Measurements from ENCODE around the gene CDK12. TPM values are rescaled to one million over a fixed set of nuclear protein-coding genes. Genes with fewer than 3 reads are reported as not detected.

CDK12 gene
- total RNA-seq, 1 donor from 2014 or later = 55.7 TPM

DNA sequence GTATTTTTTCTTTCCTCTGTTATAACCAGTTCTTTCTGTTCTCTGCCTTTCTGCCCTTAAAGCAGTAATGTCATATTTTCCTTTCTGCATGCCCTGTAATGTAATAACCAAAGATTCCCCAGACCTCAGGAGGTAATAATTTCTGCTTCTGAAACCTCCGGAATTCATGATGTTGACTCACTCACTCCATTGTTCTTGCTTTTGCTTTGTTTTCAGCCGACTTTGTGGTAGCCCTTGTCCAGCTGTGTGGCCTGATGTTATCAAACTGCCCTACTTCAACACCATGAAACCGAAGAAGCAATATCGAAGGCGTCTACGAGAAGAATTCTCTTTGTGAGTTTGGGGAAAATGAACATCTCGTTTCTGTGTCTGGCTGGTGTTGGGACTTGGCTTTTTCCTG is 55.9 kb downstream of the CDK12 start:
- no peaks in the 10 kb centered on the region for H3K27me3 Mint-ChIP-seq (ENCODE audit: low read depth, unreplicated experiment)
- H3K4me1 Mint-ChIP-seq (ENCODE audit: low read depth, unreplicated experiment) = peaks cover 3% of the 10 kb centered on the region
- H4K20me1 ChIP-seq (ENCODE audit: insufficient read depth, low read length) = peaks cover 3% of the 10 kb centered on the region
- H3K36me3 Mint-ChIP-seq (ENCODE audit: low read depth, unreplicated experiment) = peaks cover 12% of the 10 kb centered on the region
- peaks cover 59% of the 10 kb centered on the region for H3K36me3 ChIP-seq (ENCODE audit: insufficient read depth, low read length)
- TF ChIP-seq, protein P1, sequence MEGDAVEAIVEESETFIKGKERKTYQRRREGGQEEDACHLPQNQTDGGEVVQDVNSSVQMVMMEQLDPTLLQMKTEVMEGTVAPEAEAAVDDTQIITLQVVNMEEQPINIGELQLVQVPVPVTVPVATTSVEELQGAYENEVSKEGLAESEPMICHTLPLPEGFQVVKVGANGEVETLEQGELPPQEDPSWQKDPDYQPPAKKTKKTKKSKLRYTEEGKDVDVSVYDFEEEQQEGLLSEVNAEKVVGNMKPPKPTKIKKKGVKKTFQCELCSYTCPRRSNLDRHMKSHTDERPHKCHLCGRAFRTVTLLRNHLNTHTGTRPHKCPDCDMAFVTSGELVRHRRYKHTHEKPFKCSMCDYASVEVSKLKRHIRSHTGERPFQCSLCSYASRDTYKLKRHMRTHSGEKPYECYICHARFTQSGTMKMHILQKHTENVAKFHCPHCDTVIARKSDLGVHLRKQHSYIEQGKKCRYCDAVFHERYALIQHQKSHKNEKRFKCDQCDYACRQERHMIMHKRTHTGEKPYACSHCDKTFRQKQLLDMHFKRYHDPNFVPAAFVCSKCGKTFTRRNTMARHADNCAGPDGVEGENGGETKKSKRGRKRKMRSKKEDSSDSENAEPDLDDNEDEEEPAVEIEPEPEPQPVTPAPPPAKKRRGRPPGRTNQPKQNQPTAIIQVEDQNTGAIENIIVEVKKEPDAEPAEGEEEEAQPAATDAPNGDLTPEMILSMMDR (IDR thresholded peaks at IDR 0.05; ENCODE audit: insufficient read depth, low read depth, low read length) = no peak
- TF ChIP-seq EZH2 (IDR thresholded peaks at IDR 0.05; ENCODE audit: insufficient read depth, low read length) = no peak
- H3K27ac ChIP-seq (ENCODE audit: low read depth, low read length) = peak overlapping the region; percentile 55
- H3K4me3 ChIP-seq (ENCODE audit: insufficient read depth, low read depth, low read length) = no peak overlapping the region
- peak overlapping the region; percentile 34 for H3K9ac ChIP-seq (ENCODE audit: low read length)
- peaks cover 4% of the 10 kb centered on the region for H3K4me1 ChIP-seq (ENCODE audit: insufficient read depth, low read length)
- H2AFZ ChIP-seq (ENCODE audit: low read depth, low read length) = no peak overlapping the region
- no peak overlapping the region for H3K4me3 Mint-ChIP-seq (ENCODE audit: unreplicated experiment)
- no peaks in the 10 kb centered on the region for H3K79me2 ChIP-seq (ENCODE audit: insufficient read depth, low read length)
- H3K9me3 Mint-ChIP-seq (ENCODE audit: unreplicated experiment) = no peaks in the 10 kb centered on the region
- H3K9me3 ChIP-seq (ENCODE audit: insufficient read depth, low read depth, low read length) = no peaks in the 10 kb centered on the region
- no peaks in the 10 kb centered on the region for H3K27me3 ChIP-seq (ENCODE audit: insufficient read depth, low read length)
- H3K27ac Mint-ChIP-seq (ENCODE audit: unreplicated experiment) = peak overlapping the region; percentile 50
- H3K4me2 ChIP-seq (ENCODE audit: low read length) = peak overlapping the region; percentile 64
- DNase-seq (ENCODE audit: low read depth) (peak; percentile 90), FAIRE-seq (no peak)

- H3K4me1 Mint-ChIP-seq (ENCODE audit: low read depth, unreplicated experiment) = no peaks in the 10 kb centered on the region
- no peak overlapping the region for H3K27ac ChIP-seq (ENCODE audit: low read depth, low read length)
- H3K79me2 ChIP-seq (ENCODE audit: insufficient read depth, low read length) = no peaks in the 10 kb centered on the region
- H3K36me3 Mint-ChIP-seq (ENCODE audit: low read depth, unreplicated experiment) = peaks cover 8% of the 10 kb centered on the region
- H3K27ac Mint-ChIP-seq (ENCODE audit: unreplicated experiment) = no peak overlapping the region
- no peak for DNase-seq (ENCODE audit: low read depth)
- H2AFZ ChIP-seq (ENCODE audit: low read depth, low read length) = no peak overlapping the region
- no peaks in the 10 kb centered on the region for H3K27me3 ChIP-seq (ENCODE audit: insufficient read depth, low read length)
- no peaks in the 10 kb centered on the region for H3K4me1 ChIP-seq (ENCODE audit: insufficient read depth, low read length)
- no peak overlapping the region for H3K4me3 ChIP-seq (ENCODE audit: insufficient read depth, low read depth, low read length)
- no peaks in the 10 kb centered on the region for H3K9me3 ChIP-seq (ENCODE audit: insufficient read depth, low read depth, low read length)
- no peak overlapping the region for H3K9ac ChIP-seq (ENCODE audit: low read length)
- TF ChIP-seq, protein P1 (IDR thresholded peaks at IDR 0.05; ENCODE audit: insufficient read depth, low read depth, low read length) = no peak
- no peak for TF ChIP-seq EZH2 (IDR thresholded peaks at IDR 0.05; ENCODE audit: insufficient read depth, low read length)
- FAIRE-seq = no peak
- no peaks in the 10 kb centered on the region for H3K27me3 Mint-ChIP-seq (ENCODE audit: low read depth, unreplicated experiment)
- H3K9me3 Mint-ChIP-seq (ENCODE audit: unreplicated experiment) = no peaks in the 10 kb centered on the region
- no peak overlapping the region for H3K4me3 Mint-ChIP-seq (ENCODE audit: unreplicated experiment)
- H4K20me1 ChIP-seq (ENCODE audit: insufficient read depth, low read length) = peaks cover 18% of the 10 kb centered on the region
- H3K4me2 ChIP-seq (ENCODE audit: low read length) = no peak overlapping the region
- H3K36me3 ChIP-seq (ENCODE audit: insufficient read depth, low read length) = peaks cover 60% of the 10 kb centered on the region
These were observed 64.7 kb downstream of the CDK12 start for GRCh38 chr17:39525801-39526506.

DNA sequence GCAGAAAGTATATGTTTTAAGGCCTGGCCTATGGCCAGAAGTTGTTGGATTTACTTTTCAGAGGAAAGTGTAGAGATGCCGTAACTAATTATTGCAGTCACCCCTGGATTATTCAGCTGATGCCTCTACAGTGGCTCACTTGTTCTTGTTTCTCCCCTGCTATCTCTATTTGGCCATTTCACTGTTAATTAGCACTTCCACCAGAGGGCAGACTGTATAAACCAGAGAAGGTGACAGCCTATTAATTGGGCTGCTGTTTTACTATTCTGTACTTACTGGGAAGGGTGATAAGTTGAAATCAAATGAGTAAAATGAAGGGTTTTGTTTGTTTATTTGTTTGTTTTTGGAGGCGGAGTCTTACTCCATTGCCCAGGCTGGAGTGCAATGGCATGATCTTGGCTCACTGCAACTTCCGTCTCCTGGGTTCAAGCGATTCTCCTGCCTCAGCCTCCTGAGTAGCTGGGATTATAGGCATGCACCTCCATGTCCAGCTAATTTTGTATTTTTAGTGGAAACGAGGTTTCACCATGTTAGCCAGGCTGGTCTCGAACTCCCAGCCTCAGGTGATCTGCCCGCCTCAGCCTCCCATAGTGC is 66.0 kb downstream of the CDK12 start:
- Mint-ChIP-seq H3K36me3 (ENCODE audit: low read depth, unreplicated experiment) (peaks cover 13% of the 10 kb centered on the region), H3K4me1 (ENCODE audit: low read depth, unreplicated experiment) (no peaks in the 10 kb centered on the region), H3K27ac (ENCODE audit: unreplicated experiment) (no peak overlapping the region), H3K4me3 (ENCODE audit: unreplicated experiment) (no peak overlapping the region), H3K9me3 (ENCODE audit: unreplicated experiment) (no peaks in the 10 kb centered on the region), H3K27me3 (ENCODE audit: low read depth, unreplicated experiment) (no peaks in the 10 kb centered on the region)
- H3K4me2 ChIP-seq (ENCODE audit: low read length) = no peak overlapping the region
- DNase-seq (ENCODE audit: low read depth) (no peak), FAIRE-seq (no peak)
- no peak overlapping the region for H3K9ac ChIP-seq (ENCODE audit: low read length)
- H3K36me3 ChIP-seq (ENCODE audit: insufficient read depth, low read length) = peaks cover 67% of the 10 kb centered on the region
- peaks cover 32% of the 10 kb centered on the region for H4K20me1 ChIP-seq (ENCODE audit: insufficient read depth, low read length)
- H3K27me3 ChIP-seq (ENCODE audit: insufficient read depth, low read length) = no peaks in the 10 kb centered on the region
- H3K79me2 ChIP-seq (ENCODE audit: insufficient read depth, low read length) = no peaks in the 10 kb centered on the region
- TF ChIP-seq EZH2 (IDR thresholded peaks at IDR 0.05; ENCODE audit: insufficient read depth, low read length) = no peak
- TF ChIP-seq, protein P1 (IDR thresholded peaks at IDR 0.05; ENCODE audit: insufficient read depth, low read depth, low read length) = peak; percentile 40
- no peak overlapping the region for H2AFZ ChIP-seq (ENCODE audit: low read depth, low read length)
- H3K4me1 ChIP-seq (ENCODE audit: insufficient read depth, low read length) = no peaks in the 10 kb centered on the region
- no peaks in the 10 kb centered on the region for H3K9me3 ChIP-seq (ENCODE audit: insufficient read depth, low read depth, low read length)
- H3K4me3 ChIP-seq (ENCODE audit: insufficient read depth, low read depth, low read length) = no peak overlapping the region
- H3K27ac ChIP-seq (ENCODE audit: low read depth, low read length) = no peak overlapping the region
